Stimulated activated CD4-positive, alpha-beta T cell treated with anti-CD3 and anti-CD28 coated beads, Interleukin-1b, Interleukin-23, amount 100 ng/mL, for 4 hours (primary cell): ENCODE data around the gene RBM12.

Experiments
- DNase-seq, 2 donors: peaks; one replicate each; pipeline ENCODE4 v3.0.0-alpha.2; 2020; ENCODE audit warnings: low read depth in 2 of 2

Gene RBM12

GRCh38 chr20:35621560-35621946 is 43.1 kb downstream of the RBM12 start:
- no peak for DNase-seq

- DNase-seq = no peak
Observed at GRCh38 chr20:35620818-35621559, 43.7 kb downstream of the RBM12 start.

- peak; percentile 60 to 74 for DNase-seq
Observed at GRCh38 chr20:35619196-35620095, 45.3 kb downstream of the RBM12 start.

GRCh38 chr20:35618263-35619131 is 46.2 kb downstream of the RBM12 start:
- DNase-seq = no peak

- DNase-seq = peak in 1 of 2 donors; percentile 26
Observed at GRCh38 chr20:35617397-35618262, 47.1 kb downstream of the RBM12 start.

GRCh38 chr20:35616465-35617396 is 48.0 kb downstream of the RBM12 start:
- DNase-seq = peak in 1 of 2 donors; percentile 43

- DNase-seq = peak; percentile 100
Observed at GRCh38 chr20:35615667-35616464, 48.8 kb downstream of the RBM12 start, which contains the start of gene SPAG4. SPAG4 (plus strand) TSS chr20:35615829; CDS start chr20:35616004, 175 bp downstream.

- no peak for DNase-seq
Observed at GRCh38 chr20:35611482-35611881, 53.2 kb downstream of the RBM12 start.

- no peak for DNase-seq
Observed at GRCh38 chr20:35610833-35611427, 53.8 kb downstream of the RBM12 start.

GRCh38 chr20:35607003-35607735 is 57.5 kb downstream of the RBM12 start:
- no peak for DNase-seq

GRCh38 chr20:35606127-35606526 is 58.6 kb downstream of the RBM12 start:
- no peak for DNase-seq

GRCh38 chr20:35604449-35604747 is 60.3 kb downstream of the RBM12 start:
- no peak for DNase-seq

- DNase-seq = no peak
Observed at GRCh38 chr20:35603695-35604448, 60.8 kb downstream of the RBM12 start.

- DNase-seq = no peak
Observed at GRCh38 chr20:35602851-35603495, 61.7 kb downstream of the RBM12 start.

- DNase-seq = no peak
Observed at GRCh38 chr20:35601990-35602389, 62.7 kb downstream of the RBM12 start.
